GM08714 (cell line): ENCODE measurements around the gene MUC22.
"Not testable (repeated sequence)": the region's sequence is repeated elsewhere in the genome, so short reads cannot be mapped to it uniquely, and the experiment has no call there.

ENCODE experiments used
- H3K4me3 ChIP-seq: fragments of 200-500 bp; sonication (Bioruptor generic); 2 replicates; pipeline ENCODE4 v1.5.1; 2014; ENCODE audit warnings: mild to moderate bottlenecking, low read length, inconsistent platforms
- ZNF274 ChIP-seq: IDR thresholded peaks from 2 replicates; pipeline ENCODE4 v1.6.1; 2012; ENCODE audit warnings: mild to moderate bottlenecking, low read depth, low read length

Gene MUC22

GRCh38 chr6:31009731-31010130 lies 543 bp upstream of the MUC22 start:
- H3K4me3 ChIP-seq: no peak overlapping the region
- no peak for TF ChIP-seq ZNF274

- TF ChIP-seq ZNF274: no peak
- H3K4me3 ChIP-seq: no peak overlapping the region
Measured at GRCh38 chr6:31011153-31011552, 879 bp downstream of the MUC22 start.

DNA sequence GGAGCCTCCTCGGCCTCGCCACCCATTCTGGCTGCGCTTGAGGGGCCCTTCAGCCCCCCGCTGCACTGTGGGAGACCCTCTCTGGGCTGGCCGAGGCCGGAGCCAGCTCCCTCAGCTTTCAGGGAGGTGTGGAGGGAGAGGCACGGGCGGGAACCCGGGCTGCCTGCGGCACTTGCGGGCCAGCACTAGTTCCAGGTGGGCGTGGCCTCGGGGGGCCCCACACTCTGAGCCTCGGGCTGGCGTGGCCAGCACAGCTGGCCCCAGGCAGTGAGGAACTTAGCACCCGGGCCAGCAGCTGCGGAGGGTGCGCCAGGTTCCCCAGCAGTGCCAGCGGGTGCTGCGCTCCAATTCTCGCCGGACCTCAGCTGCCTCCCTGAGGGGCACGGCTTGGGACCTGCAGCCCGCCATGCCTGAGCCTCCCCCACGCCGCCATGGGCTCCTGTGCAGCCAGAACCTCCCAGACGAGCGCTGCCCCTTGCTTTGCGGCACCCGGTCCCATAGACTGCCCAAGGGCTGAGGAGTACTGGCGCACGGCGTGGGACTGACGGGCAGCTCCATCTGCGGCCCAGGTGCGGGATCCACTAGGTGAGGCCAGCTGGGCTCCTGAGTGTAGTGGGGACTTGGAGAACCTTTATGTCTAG lies 6.5 kb downstream of the MUC22 start:
- no peak overlapping the region for H3K4me3 ChIP-seq

GRCh38 chr6:31017436-31017835 lies 7.2 kb downstream of the MUC22 start:
- H3K4me3 ChIP-seq: not testable (repeated sequence)

More for the DNA sequence above, 6.5 kb downstream of the MUC22 start:
- no peak for TF ChIP-seq ZNF274

DNA sequence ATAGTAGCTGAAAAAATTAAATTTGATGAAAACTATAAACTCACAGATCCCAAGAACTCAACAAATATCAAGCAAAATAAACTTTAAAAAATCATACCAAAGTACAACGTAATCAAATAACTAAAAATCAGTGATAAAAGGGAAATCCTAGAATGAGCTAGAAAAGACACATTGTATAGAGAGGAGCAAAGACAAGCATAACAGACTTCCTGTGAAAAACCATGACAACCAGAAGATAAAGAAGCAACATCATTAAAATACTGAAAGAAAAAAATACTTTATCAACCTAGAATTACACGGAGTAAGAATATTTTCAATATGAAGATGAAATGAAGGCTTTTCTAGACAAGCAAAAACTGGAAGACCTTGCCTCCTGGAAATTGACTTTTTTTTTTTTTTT lies 9.8 kb downstream of the MUC22 start:
- no peak overlapping the region for H3K4me3 ChIP-seq
- TF ChIP-seq ZNF274: no peak

- not testable (repeated sequence) for H3K4me3 ChIP-seq
Measured at GRCh38 chr6:31020631-31021255, 10.5 kb downstream of the MUC22 start.

- H3K4me3 ChIP-seq: not testable (repeated sequence)
Measured at GRCh38 chr6:31021705-31022531, 11.6 kb downstream of the MUC22 start.

DNA sequence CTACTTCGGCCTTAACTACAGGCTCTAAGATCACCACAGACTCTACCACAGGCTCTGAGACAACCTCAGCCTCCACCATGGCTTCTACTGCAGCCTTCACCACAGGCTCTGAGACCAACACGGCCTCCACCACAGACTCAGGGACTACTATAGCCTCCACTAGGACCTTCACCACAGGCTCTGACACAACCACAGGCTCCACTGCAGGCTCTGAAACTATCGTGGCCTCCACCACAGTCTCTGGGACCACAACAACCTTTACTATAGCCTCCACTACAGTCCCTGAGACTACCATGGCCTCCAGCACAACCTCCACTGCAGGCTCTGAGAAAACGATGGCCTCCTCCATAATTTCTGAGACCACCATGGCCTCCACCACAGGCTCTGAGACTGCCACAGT lies 15.3 kb downstream of the MUC22 start:
- TF ChIP-seq ZNF274: no peak
- H3K4me3 ChIP-seq: no peak overlapping the region

- TF ChIP-seq ZNF274: no peak
- H3K4me3 ChIP-seq: no peak overlapping the region
Measured at GRCh38 chr6:31031095-31031494, 20.8 kb downstream of the MUC22 start.

GRCh38 chr6:31033075-31033474 lies 22.8 kb downstream of the MUC22 start:
- H3K4me3 ChIP-seq: no peak overlapping the region
- TF ChIP-seq ZNF274: no peak

DNA sequence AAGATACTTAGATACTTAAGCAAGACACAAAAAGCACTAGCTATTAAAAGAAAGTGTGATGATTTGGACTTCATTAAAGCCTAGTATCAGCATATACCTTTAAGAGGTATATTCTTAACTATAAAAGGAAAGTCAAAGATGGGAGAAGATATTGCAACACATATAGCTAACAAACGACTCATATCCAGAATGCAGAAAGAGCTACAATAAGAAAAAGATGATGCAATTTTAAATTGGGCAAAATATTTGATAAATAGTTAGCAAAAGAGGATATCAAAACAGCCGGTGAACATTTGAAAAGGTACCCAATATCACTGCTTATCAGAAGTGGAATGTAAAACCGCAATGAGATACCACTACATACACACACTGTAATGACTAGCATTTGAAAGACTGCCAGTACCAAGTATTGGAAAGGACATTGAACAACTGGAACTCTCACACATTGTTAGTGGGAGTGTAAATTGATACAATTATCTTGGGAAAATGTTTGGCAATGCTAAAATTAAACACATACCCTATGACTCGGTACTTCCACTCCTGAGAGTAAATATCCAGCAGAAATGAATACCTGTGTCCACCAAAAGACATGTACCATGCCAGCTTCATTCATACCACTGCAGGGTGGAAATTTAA lies 25.7 kb downstream of the MUC22 start:
- no peak for TF ChIP-seq ZNF274

GRCh38 chr6:31037169-31037568 lies 26.9 kb downstream of the MUC22 start:
- H3K4me3 ChIP-seq: no peak overlapping the region
- TF ChIP-seq ZNF274: no peak

More for the DNA sequence above, 25.7 kb downstream of the MUC22 start:
- H3K4me3 ChIP-seq: no peak overlapping the region

- no peak overlapping the region for H3K4me3 ChIP-seq
Measured at GRCh38 chr6:31037682-31038081, 27.4 kb downstream of the MUC22 start.

DNA sequence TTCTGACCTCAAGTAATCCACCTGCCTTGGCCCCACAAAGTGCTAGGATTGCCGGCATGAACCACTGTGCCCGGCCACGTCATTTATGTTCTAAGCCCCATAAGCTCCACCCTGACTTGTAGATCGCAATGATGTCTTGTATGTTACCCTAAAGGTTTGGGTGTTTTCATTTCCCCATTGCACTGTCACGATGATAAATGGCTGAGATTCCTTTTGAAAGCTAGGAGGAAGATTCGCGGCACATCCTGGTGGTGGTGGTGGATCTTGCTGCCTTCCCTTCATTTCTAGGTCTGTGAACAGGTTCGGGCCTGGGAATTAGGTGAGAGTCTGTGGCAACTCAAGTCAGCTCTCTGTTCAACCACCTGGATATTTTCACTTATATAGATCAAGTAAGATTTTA lies 28.3 kb downstream of the MUC22 start:
- no peak for TF ChIP-seq ZNF274
- H3K4me3 ChIP-seq: no peak overlapping the region

More at GRCh38 chr6:31037682-31038081, 27.4 kb downstream of the MUC22 start:
- TF ChIP-seq ZNF274: no peak

GRCh38 chr6:31040801-31041200 lies 30.5 kb downstream of the MUC22 start:
- H3K4me3 ChIP-seq: no peak overlapping the region
- TF ChIP-seq ZNF274: no peak
